K562 (cell line): ENCODE results near the gene DOCK4. TPM values are rescaled to one million over a fixed set of nuclear protein-coding genes. Genes with fewer than 3 reads are reported as not detected.

ENCODE experiments used
- ARNT ChIP-seq, 2 experiments: fragments of 450-650 bp; IDR thresholded peaks; 2 replicates each; pipeline ENCODE4 v1.6.1; 2016; ENCODE audit warnings: mild to moderate bottlenecking in 1 of 2
- CC2D1A ChIP-seq: fragments of 450-650 bp; IDR thresholded peaks from 2 replicates; pipeline ENCODE4 v1.6.1; 2017; ENCODE audit warnings: mild to moderate bottlenecking
- E2F3 ChIP-seq: fragments of 250-450 bp; sonication (Bioruptor Pico); IDR thresholded peaks from 2 replicates; pipeline ENCODE4 v1.4.0; 2020; ENCODE audit warnings: mild to moderate bottlenecking
- FOXM1 ChIP-seq, 2 experiments: fragments of 450-650 bp in 1 of 2; sonication (generic) in 1 of 2; formaldehyde crosslinking in 1 of 2; IDR thresholded peaks; 2 replicates each; pipeline versions ENCODE4 v1.6.1 to v1.9.0; 2017 to 2022; ENCODE audit warnings: low read depth in 2 of 2, mild to moderate bottlenecking in 2 of 2, missing genetic modification reagents in 1 of 2, moderate library complexity in 1 of 2
- LCOR ChIP-seq: sonication (generic); formaldehyde crosslinking; IDR thresholded peaks from 2 replicates; pipeline ENCODE4 v1.8.0; 2022; ENCODE audit warnings: mild to moderate bottlenecking, missing genetic modification reagents
- THRAP3 ChIP-seq: fragments of 450-650 bp; IDR thresholded peaks from 2 replicates; pipeline ENCODE4 v1.6.1; 2016; ENCODE audit warnings: mild to moderate bottlenecking, inconsistent platforms, borderline replicate concordance
- polyA plus RNA-seq, 8 experiments: library from polyadenylated mRNA; depleted of rRNA in 4 of 8; stranded (reverse) in 5 of 8; unstranded in 3 of 8; fragments of >200 nt; fragmentation: Nextera tagmentation in 2 of 8; fragmentation: Illumina TruSeq in 1 of 8; extraction: Ambion mirVana in 2 of 8; extraction: Trizol in 1 of 8; gene quantifications; 2 replicates each; pipeline versions ENCODE4 v1.2.1 to v1.2.3, GENCODE V29; 2011 to 2014; ENCODE audit warnings: inconsistent platforms in 1 of 8, missing spikeins in 1 of 8
- total RNA-seq, 7 experiments: library from RNA; depleted of rRNA in 6 of 7; stranded (reverse); fragments of >200 nt in 6 of 7; fragmentation: Illumina TruSeq in 2 of 7; extraction: Trizol in 2 of 7; gene quantifications; 2 replicates each; pipeline versions ENCODE4 v1.2.1 to v1.2.3, GENCODE V29; 2011 to 2021; ENCODE audit warnings: low replicate concordance in 1 of 7
- TF ChIP-seq, protein P1 (sequence below), 2 experiments: fragments of 450-650 bp; formaldehyde crosslinking in 1 of 2; IDR thresholded peaks; 2 replicates each; pipeline versions ENCODE4 v1.4.0 to v1.6.1; 2014 to 2020; ENCODE audit warnings: mild to moderate bottlenecking in 2 of 2, borderline replicate concordance in 1 of 2, low read depth in 1 of 2
- TF ChIP-seq, protein P2 (sequence below): fragments of 450-650 bp; IDR thresholded peaks from 2 replicates; pipeline ENCODE4 v1.6.1; 2016; ENCODE audit warnings: missing biosample characterization, missing genetic modification characterization
- TF ChIP-seq, protein P3 (sequence below): fragments of 250-450 bp; sonication (Bioruptor Pico); IDR thresholded peaks from 2 replicates; pipeline ENCODE4 v1.5.0; 2020; ENCODE audit warnings: mild to moderate bottlenecking, borderline replicate concordance

The DOCK4 gene
- total and polyA plus RNA-seq, 9 of the 15 experiments (the other 6 are each of a cell fraction or from before 2014, with no cell fraction given): 0.42 to 5.7 (median 2.3) TPM

- TF ChIP-seq, protein P1, sequence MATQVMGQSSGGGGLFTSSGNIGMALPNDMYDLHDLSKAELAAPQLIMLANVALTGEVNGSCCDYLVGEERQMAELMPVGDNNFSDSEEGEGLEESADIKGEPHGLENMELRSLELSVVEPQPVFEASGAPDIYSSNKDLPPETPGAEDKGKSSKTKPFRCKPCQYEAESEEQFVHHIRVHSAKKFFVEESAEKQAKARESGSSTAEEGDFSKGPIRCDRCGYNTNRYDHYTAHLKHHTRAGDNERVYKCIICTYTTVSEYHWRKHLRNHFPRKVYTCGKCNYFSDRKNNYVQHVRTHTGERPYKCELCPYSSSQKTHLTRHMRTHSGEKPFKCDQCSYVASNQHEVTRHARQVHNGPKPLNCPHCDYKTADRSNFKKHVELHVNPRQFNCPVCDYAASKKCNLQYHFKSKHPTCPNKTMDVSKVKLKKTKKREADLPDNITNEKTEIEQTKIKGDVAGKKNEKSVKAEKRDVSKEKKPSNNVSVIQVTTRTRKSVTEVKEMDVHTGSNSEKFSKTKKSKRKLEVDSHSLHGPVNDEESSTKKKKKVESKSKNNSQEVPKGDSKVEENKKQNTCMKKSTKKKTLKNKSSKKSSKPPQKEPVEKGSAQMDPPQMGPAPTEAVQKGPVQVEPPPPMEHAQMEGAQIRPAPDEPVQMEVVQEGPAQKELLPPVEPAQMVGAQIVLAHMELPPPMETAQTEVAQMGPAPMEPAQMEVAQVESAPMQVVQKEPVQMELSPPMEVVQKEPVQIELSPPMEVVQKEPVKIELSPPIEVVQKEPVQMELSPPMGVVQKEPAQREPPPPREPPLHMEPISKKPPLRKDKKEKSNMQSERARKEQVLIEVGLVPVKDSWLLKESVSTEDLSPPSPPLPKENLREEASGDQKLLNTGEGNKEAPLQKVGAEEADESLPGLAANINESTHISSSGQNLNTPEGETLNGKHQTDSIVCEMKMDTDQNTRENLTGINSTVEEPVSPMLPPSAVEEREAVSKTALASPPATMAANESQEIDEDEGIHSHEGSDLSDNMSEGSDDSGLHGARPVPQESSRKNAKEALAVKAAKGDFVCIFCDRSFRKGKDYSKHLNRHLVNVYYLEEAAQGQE (IDR thresholded peaks at IDR 0.05; ENCODE audit: borderline replicate concordance): peak; percentile 88
- TF ChIP-seq, protein P1 (CRISPR knock-in tag; IDR thresholded peaks at IDR 0.05; ENCODE audit: low read depth): no peak
- no peak for TF ChIP-seq THRAP3
- TF ChIP-seq FOXM1 (IDR thresholded peaks at IDR 0.05; ENCODE audit: low read depth): 0 out of 2 replicates have a peak, but pooled peaks have one; percentile 48
- no peak for TF ChIP-seq FOXM1 (CRISPR knock-in tag; IDR thresholded peaks at IDR 0.05; ENCODE audit: low read depth)
- TF ChIP-seq CC2D1A: peak; percentile 77; the same call in 1 of the 2 replicates
- TF ChIP-seq, protein P2, sequence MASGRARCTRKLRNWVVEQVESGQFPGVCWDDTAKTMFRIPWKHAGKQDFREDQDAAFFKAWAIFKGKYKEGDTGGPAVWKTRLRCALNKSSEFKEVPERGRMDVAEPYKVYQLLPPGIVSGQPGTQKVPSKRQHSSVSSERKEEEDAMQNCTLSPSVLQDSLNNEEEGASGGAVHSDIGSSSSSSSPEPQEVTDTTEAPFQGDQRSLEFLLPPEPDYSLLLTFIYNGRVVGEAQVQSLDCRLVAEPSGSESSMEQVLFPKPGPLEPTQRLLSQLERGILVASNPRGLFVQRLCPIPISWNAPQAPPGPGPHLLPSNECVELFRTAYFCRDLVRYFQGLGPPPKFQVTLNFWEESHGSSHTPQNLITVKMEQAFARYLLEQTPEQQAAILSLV (tag): no peak
- TF ChIP-seq, protein P3, sequence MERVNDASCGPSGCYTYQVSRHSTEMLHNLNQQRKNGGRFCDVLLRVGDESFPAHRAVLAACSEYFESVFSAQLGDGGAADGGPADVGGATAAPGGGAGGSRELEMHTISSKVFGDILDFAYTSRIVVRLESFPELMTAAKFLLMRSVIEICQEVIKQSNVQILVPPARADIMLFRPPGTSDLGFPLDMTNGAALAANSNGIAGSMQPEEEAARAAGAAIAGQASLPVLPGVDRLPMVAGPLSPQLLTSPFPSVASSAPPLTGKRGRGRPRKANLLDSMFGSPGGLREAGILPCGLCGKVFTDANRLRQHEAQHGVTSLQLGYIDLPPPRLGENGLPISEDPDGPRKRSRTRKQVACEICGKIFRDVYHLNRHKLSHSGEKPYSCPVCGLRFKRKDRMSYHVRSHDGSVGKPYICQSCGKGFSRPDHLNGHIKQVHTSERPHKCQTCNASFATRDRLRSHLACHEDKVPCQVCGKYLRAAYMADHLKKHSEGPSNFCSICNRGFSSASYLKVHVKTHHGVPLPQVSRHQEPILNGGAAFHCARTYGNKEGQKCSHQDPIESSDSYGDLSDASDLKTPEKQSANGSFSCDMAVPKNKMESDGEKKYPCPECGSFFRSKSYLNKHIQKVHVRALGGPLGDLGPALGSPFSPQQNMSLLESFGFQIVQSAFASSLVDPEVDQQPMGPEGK (CRISPR knock-in tag): no peak
- TF ChIP-seq ARNT (IDR thresholded peaks at IDR 0.05): 0 out of 4 replicates have a peak, but pooled peaks of 1 of the 2 experiments have one; percentile 70
- 0 out of 2 replicates have a peak, but pooled peaks have one; percentile 38 for TF ChIP-seq LCOR (CRISPR knock-in tag)
- no peak for TF ChIP-seq E2F3 (CRISPR knock-in tag)
Measured at GRCh38 chr7:111730476-111731300, 475.5 kb downstream of the DOCK4 start (continued).
